Islet of Langerhans (tissue), 1 donor: ENCODE data around the gene PNPLA6.
"Not testable (repeated sequence)": the region's sequence is repeated elsewhere in the genome, so short reads cannot be mapped to it uniquely, and the experiment has no call there.

Source experiments
- FAIRE-seq: peaks from one replicate; lab custom pipeline; 2011; peaks lifted over from hg19 to GRCh38; lab: Jason Lieb, UNC

Gene PNPLA6

DNA sequence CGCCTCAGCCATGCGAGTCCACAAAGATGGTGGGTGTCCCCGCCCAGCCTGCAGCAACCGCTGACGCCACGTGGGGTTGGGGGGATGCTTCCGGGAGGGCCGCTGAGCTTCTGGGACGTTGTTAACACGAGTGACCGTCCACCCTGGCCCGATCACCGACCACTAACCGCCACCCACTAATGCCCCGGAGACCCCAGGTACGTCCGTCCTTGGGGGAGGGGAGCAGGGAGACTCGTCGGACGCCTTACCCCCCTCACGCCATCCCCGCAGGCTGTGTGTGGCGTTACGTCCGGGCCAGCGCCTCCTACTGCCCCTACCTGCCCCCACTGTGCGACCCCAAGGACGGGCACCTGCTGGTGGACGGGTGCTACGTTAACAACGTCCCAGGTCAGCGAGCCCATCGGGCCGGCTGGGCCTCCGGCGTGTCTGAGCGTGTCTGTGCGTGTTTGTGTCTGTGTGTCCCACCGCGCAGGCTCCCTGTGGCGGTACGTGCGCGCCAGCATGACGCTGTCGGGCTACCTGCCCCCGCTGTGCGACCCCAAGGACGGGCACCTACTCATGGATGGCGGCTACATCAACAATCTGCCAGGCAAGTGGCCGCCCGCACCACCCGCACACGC is 21.3 kb downstream of the PNPLA6 start:
- no peak for FAIRE-seq

- FAIRE-seq: no peak
These were observed 23.1 kb downstream of the PNPLA6 start for GRCh38 chr19:7558667-7559066.

GRCh38 chr19:7559102-7559501 is 23.6 kb downstream of the PNPLA6 start:
- no peak for FAIRE-seq

GRCh38 chr19:7560255-7560654 is 24.7 kb downstream of the PNPLA6 start:
- no peak for FAIRE-seq

DNA sequence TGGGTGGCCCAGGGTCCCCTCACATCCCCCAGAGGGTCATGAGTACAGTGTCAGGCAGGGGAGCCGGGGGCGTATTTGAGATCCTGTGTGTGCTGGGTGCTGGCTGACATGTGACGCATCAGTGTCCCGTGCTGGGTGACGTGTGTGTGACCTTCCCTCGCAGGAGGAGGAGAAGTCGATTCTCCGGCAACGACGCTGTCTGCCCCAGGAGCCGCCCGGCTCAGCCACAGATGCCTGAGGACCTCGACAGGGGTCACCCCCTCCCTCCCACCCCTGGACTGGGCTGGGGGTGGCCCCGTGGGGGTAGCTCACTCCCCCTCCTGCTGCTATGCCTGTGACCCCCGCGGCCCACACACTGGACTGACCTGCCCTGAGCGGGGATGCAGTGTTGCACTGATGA is 25.8 kb downstream of the PNPLA6 start:
- no peak for FAIRE-seq

DNA sequence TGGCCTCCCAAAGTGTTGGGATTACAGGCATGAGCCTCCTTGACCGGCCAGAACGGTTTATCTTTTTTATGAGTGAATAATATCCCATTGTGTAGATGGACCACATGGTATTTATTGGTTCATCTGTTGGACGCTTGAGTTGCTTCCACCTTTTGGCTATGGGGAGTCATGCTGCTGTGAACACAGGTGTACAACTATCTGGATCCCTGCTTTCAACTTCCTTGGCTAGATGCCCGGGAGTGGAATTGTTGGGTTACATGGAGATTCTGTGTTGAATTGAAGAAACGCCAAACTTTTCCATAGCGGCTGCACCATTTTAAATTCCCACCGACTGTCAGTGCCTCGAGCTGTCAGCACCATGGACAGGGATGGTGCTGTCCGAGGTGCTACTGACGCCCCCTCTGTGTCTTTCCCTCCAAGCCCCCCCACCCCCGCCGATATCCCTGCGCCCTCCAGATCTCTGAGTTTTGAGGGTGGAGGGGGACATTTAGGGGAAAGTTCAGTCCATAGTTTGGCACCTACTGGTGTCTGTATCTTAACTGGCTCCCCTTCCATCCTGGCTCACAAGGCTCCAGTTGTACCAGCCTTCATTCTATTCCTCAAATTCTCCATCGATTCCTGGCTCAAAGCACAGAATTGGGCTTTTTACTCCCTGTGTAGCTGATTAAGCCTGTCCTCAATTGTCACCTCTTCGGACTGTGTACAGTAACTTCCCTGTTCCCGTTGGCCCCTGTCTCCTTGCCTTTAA is 27.3 kb downstream of the PNPLA6 start:
- FAIRE-seq: no peak

- no peak for FAIRE-seq
These were observed 29.3 kb downstream of the PNPLA6 start for GRCh38 chr19:7564866-7565265.

GRCh38 chr19:7565332-7565731 is 29.8 kb downstream of the PNPLA6 start:
- no peak for FAIRE-seq

- no peak for FAIRE-seq
These were observed 35.2 kb downstream of the PNPLA6 start for GRCh38 chr19:7570761-7571160.

DNA sequence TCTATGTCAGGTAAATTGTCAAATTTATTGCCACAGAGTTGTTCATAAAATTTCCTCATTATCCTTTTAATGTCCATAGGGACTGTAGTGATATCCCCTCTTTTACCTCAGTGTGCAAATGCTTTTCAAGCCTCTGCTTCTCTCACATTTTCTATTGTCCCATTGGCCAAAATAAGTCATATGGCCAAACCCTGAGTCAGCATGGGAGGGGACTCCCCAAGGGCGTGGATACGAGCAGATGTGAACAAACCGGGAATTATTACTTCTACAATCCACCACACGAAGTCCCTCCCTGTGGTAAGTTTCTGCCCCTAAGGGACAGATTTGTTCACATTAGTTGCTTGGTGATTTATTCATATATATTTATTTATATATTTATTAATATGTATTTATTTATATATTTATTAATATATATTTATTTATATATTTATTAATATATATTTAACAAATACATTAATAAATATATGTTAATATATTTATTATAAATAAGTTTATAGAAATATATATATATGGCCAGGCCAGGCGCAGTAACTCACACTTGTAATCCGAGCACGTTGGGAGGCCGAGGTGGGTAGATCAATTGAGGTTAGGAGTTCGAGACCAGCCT is 40.0 kb downstream of the PNPLA6 start:
- FAIRE-seq: no peak

- not testable (repeated sequence) for FAIRE-seq
These were observed 41.9 kb downstream of the PNPLA6 start for GRCh38 chr19:7577422-7577821.

- FAIRE-seq: no peak
These were observed 42.6 kb downstream of the PNPLA6 start for GRCh38 chr19:7578127-7578526.

- no peak for FAIRE-seq
These were observed 43.7 kb downstream of the PNPLA6 start for GRCh38 chr19:7579182-7579581.

- no peak for FAIRE-seq
These were observed 46.9 kb downstream of the PNPLA6 start for GRCh38 chr19:7582446-7582845.

- FAIRE-seq: no peak
These were observed 54.3 kb downstream of the PNPLA6 start for GRCh38 chr19:7589822-7590221.

GRCh38 chr19:7590256-7590655 is 54.7 kb downstream of the PNPLA6 start:
- no peak for FAIRE-seq

DNA sequence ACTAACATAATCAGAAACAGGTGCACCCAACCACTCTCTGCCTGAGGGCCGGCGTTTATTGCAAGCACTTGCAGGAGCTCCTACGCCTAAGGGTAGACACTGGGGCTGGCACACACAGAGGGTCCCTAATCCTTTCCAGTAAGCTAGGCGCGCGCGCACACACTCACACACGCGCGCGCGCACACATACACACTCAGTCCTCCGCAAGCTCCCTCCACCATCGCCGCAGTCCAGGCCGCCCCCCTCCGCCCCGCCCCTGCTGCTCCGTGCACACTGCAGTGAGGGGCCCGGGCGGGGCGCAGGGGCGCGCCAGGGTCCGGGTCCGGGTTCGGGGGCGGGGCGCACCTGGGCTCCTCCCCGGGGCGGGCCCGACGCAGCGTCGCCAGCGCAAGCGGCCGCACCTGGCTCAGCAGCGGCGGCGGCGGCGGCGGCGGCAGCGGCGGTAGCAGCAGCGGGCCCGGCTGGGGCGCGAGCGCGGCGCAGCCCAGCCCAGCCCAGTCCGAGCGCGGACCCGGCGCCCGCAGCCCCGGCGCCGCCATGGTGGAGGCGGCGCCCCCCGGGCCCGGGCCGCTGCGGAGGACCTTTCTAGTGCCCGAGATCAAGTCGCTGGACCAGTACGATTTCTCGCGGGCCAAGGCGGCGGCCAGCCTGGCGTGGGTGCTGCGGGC is 60.1 kb downstream of the PNPLA6 start, which contains the start of gene CAMSAP3:
TSS of gene CAMSAP3 (plus strand) at position 398 of the 668 bp plus-strand sequence. CDS start at position 538, 140 bp downstream.
- no peak for FAIRE-seq

- FAIRE-seq: no peak
These were observed 60.9 kb downstream of the PNPLA6 start for GRCh38 chr19:7596211-7596937.

- no peak for FAIRE-seq
These were observed 62.2 kb downstream of the PNPLA6 start for GRCh38 chr19:7597689-7598088.

GRCh38 chr19:7598180-7598579 is 62.7 kb downstream of the PNPLA6 start:
- no peak for FAIRE-seq

- no peak for FAIRE-seq
These were observed 65.2 kb downstream of the PNPLA6 start for GRCh38 chr19:7600721-7601120.

DNA sequence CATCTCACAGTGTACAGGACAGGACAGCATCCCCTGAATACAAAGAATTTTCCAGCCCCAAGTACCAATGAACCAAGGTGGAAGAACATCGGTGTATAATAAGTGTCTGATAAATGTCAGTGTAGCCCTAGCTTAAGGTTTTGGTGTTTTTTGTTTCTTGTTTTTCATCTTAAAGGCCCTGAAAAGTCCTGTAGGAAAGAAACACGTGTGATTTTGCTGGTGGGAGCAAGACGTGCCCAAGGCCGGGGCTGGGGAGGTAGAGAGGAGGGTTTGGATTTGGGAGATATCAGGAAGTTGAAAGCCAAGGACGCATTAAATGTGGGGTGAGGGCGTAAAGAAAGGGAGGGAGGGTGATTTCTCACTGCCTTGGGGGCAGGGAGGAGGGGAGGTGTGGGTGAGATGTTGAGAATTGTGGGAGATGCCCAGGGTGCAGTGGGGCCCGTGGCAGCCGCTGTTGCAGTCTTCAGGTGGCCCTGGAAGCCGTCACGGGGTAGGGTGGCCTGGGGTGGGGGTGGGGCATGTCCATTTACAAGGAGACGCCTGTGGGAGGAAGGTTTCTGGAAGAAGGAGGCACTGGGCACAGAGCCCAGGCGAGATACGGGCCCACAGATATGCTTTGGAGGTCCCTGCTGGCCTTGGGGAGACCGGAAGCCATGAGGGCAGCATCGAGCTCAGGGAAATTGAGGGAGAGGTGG is 66.9 kb downstream of the PNPLA6 start:
- FAIRE-seq: no peak
